Measurements from ENCODE around the gene DENND4A.

Gene DENND4A

GRCh38 chr15:65792138-65792987 lies at the start of gene DENND4A:
Gene DENND4A (minus strand): TSS chr15:65792293. CDS start chr15:65756450, 35,843 bp downstream.
- peak; percentile 99 for DNase-seq

GRCh38 chr15:65841121-65841930 lies 49.2 kb upstream of the DENND4A start:
- DNase-seq = no peak

GRCh38 chr15:65839985-65840384 lies 47.9 kb upstream of the DENND4A start:
- no peak for DNase-seq

GRCh38 chr15:65839354-65839901 lies 47.3 kb upstream of the DENND4A start:
- DNase-seq = no peak

- no peak for DNase-seq
These were observed 45.5 kb upstream of the DENND4A start for GRCh38 chr15:65837301-65838294.

- no peak for DNase-seq
These were observed 44.6 kb upstream of the DENND4A start for GRCh38 chr15:65836665-65837064.

GRCh38 chr15:65835447-65835846 lies 43.4 kb upstream of the DENND4A start:
- DNase-seq = no peak

GRCh38 chr15:65834603-65835282 lies 42.6 kb upstream of the DENND4A start:
- DNase-seq = no peak

- DNase-seq = no peak
These were observed 41.6 kb upstream of the DENND4A start for GRCh38 chr15:65833501-65834205.

GRCh38 chr15:65832549-65833364 lies 40.7 kb upstream of the DENND4A start:
- DNase-seq = peak; percentile 37

GRCh38 chr15:65829130-65829764 lies 37.2 kb upstream of the DENND4A start:
- DNase-seq = no peak

GRCh38 chr15:65828585-65828984 lies 36.5 kb upstream of the DENND4A start:
- no peak for DNase-seq

- no peak for DNase-seq
These were observed 35.0 kb upstream of the DENND4A start for GRCh38 chr15:65827065-65827464.

- no peak for DNase-seq
These were observed 33.0 kb upstream of the DENND4A start for GRCh38 chr15:65824941-65825544.

- no peak for DNase-seq
These were observed 32.1 kb upstream of the DENND4A start for GRCh38 chr15:65824031-65824743.

GRCh38 chr15:65822316-65822715 lies 30.2 kb upstream of the DENND4A start:
- DNase-seq = no peak

- DNase-seq = no peak
These were observed 29.0 kb upstream of the DENND4A start for GRCh38 chr15:65821070-65821469.

- no peak for DNase-seq
These were observed 27.5 kb upstream of the DENND4A start for GRCh38 chr15:65819563-65819960.
